GM12872 (cell line): Measurements from ENCODE around the gene OR3A3.

Source experiments
- TF ChIP-seq, protein P1 (sequence below): IDR thresholded peaks from 3 replicates; pipeline ENCODE4 v1.5.1; 2011; ENCODE audit warnings: low read depth, mild to moderate bottlenecking, low read length, moderate library complexity; ENCODE audit not compliant: insufficient read depth

The OR3A3 gene

DNA sequence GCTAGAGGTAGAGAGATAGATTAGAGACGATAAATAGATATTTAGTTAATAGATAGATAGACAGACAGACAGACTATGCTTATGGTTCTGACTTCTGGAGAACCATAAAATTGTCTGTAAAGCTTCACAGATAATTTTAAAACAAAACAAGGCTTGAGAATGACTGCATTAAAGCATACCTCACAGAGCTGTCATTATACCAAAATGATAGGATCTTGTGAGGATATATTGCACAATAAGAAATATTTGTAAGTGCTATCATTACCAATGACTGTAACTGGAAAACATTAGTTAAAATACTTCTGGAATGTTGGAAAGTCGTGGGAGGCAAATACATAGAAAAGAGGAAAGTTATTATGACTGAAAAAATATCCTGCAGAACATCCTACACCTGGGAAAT is 9.4 kb upstream of the OR3A3 start:
- TF ChIP-seq, protein P1, sequence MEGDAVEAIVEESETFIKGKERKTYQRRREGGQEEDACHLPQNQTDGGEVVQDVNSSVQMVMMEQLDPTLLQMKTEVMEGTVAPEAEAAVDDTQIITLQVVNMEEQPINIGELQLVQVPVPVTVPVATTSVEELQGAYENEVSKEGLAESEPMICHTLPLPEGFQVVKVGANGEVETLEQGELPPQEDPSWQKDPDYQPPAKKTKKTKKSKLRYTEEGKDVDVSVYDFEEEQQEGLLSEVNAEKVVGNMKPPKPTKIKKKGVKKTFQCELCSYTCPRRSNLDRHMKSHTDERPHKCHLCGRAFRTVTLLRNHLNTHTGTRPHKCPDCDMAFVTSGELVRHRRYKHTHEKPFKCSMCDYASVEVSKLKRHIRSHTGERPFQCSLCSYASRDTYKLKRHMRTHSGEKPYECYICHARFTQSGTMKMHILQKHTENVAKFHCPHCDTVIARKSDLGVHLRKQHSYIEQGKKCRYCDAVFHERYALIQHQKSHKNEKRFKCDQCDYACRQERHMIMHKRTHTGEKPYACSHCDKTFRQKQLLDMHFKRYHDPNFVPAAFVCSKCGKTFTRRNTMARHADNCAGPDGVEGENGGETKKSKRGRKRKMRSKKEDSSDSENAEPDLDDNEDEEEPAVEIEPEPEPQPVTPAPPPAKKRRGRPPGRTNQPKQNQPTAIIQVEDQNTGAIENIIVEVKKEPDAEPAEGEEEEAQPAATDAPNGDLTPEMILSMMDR, result no peak

DNA sequence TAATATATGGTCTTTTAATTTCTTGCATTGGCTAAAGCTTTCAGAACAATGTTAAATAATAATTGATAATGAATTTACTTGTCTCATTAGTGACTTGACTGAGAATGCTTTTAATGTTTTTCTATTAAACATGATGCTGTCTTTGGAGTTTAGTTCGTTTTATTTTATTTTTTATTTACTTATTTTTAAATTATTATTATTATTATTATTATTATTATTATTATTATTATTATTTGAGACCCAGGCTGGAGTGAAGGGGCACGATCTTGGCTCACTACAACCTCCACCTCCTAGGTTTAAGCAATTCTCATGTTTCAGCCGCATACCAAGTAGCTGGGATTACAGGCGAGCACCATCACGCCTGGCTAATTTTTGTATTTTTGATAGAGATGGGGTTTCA is 4.4 kb downstream of the OR3A3 start:
- TF ChIP-seq, protein P1, result no peak

DNA sequence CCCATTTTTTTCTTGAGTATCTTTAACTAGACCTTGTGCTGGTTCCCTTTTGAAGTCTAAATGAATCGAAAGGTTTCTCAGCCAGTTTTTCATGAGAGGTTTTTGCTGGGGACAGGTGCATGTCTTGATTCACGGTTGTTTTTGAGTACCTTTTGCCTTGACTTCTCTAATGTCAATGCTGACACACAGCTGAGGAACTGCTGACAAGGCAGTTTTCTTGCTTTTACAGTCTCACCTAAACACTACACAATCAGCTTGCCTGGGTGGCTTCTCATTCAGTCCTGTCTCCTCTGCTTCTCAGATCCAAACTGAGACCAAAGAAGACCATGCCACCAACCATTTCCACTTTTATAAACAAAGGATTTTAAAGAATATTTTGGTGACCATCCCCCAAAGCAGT is 7.1 kb downstream of the OR3A3 start:
- TF ChIP-seq, protein P1, result no peak

DNA sequence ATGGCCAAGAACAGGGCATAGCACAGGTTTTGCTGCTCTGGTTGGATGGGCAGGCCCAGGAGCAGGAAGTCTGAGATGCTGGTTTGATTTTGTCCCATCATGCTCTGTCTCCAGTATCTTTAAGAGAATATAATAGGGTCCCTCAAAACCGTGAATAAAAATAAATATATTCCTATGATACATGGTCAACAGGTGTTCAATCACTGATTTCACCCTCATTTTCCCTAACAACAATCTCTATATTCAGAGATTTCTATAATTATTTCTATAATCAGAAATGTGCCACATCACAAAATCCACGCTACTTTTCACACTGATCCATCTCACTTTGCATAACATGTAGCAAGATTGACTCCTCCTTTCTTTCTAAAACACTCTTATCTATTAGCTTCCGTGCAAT is 22.6 kb downstream of the OR3A3 start, which contains the start of gene OR1E2:
TSS of gene OR1E2 (minus strand) at position 101 of the 400 bp plus-strand sequence. CDS start at position 101, 0 bp downstream.
- TF ChIP-seq, protein P1, result no peak

GRCh38 chr17:3438368-3438767 is 27.2 kb downstream of the OR3A3 start:
- TF ChIP-seq, protein P1, result no peak

DNA sequence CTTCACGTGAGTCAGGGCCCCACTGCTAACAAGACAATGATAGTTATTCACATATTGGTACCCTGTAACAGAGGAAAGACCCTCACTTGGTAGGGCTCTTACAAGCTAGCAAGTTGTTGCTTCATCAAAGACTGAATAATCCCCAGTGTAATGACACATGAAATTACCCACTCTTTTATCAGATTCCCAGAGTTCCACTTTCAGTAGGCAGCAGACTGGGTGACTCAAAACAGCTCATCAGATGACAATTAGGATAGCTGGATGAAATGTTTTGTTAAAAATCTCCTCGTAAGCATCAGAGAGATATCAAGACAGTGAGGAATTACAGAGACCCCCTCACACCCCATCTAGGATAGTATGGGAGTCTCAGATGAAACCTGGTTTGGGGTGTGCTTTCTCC is 29.3 kb downstream of the OR3A3 start:
- TF ChIP-seq, protein P1, result no peak

DNA sequence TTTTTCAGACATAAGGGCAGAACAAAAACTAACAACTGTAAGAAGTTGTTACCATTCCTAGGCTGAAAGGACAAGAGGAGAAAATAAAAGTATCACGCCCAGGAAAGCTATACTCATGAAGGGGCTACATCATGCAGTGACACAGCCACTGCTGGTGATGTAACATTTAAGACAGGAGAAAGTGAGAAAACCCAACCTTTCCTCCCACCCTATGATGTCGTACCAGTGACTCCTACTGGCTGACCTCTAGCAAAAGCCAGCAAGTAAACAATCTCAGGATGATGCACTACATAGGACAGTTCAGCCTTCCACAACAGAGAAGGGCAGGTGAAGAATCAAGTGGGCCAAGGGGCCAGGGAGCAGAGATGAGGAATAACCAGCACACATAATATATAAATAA is 36.5 kb downstream of the OR3A3 start:
- TF ChIP-seq, protein P1, result peak; percentile 29; the same call in 1 of the 3 replicates
